CD14-positive monocyte (primary cell): ENCODE data around the gene URI1. TPM values are rescaled to one million over a fixed set of nuclear protein-coding genes. Genes with fewer than 3 reads are reported as not detected.

Source experiments
- DNase-seq, 3 donors: peaks; one replicate each; pipeline ENCODE4 v3.0.0-alpha.2; 2011 to 2022
- H2AFZ ChIP-seq: 2 replicates; pipeline ENCODE4 v1.6.0; 2012; ENCODE audit warnings: mild to moderate bottlenecking, low read depth, low read length, inconsistent platforms; ENCODE audit not compliant: insufficient read depth, poor library complexity, severe bottlenecking
- H3K27ac ChIP-seq, 2 donors: 1 replicate in 1 of 2; 2 replicates in 1 of 2; pipeline ENCODE4 v1.5.1; 2012 to 2013; ENCODE audit warnings: low read length in 2 of 2, control low read depth in 1 of 2, inconsistent platforms in 1 of 2, low read depth in 1 of 2, mild to moderate bottlenecking in 1 of 2
- H3K27me3 ChIP-seq, 2 donors: one replicate each; pipeline versions ENCODE4 v1.6.0 to v1.6.1; 2011 to 2013; ENCODE audit warnings: low read length in 2 of 2; ENCODE audit not compliant: control insufficient read depth in 2 of 2, insufficient read depth in 2 of 2
- H3K36me3 ChIP-seq, 2 donors: replicated peaks in 1 of 2; 1 replicate in 1 of 2; 2 replicates in 1 of 2; pipeline versions ENCODE4 v1.5.1 to v1.6.1; 2012 to 2013; ENCODE audit warnings: low read length in 2 of 2, control low read depth in 1 of 2, inconsistent platforms in 1 of 2, mild to moderate bottlenecking in 1 of 2; ENCODE audit not compliant: insufficient read depth in 2 of 2, control insufficient read depth in 1 of 2
- H3K4me1 ChIP-seq, 2 donors: 1 replicate in 1 of 2; 2 replicates in 1 of 2; pipeline versions ENCODE4 v1.5.1 to v1.6.1; 2012 to 2013; ENCODE audit warnings: low read length in 2 of 2, control low read depth in 1 of 2, inconsistent platforms in 1 of 2, mild to moderate bottlenecking in 1 of 2, moderate library complexity in 1 of 2; ENCODE audit not compliant: insufficient read depth in 2 of 2, control insufficient read depth in 1 of 2
- H3K4me2 ChIP-seq: replicated peaks from 2 replicates; pipeline ENCODE3; 2012; ENCODE audit warnings: low read length, moderate library complexity, mild to moderate bottlenecking; ENCODE audit not compliant: poor library complexity, severe bottlenecking; ENCODE audit errors: extremely low read depth
- H3K4me3 ChIP-seq, 3 experiments: fragments of 200-600 bp in 1 of 3; sonication (generic) in 1 of 3; replicated peaks in 1 of 3; 1 replicate in 2 of 3; 2 replicates in 1 of 3; pipeline ENCODE4 v1.5.1; 2011 to 2013; ENCODE audit warnings: low read length in 3 of 3, mild to moderate bottlenecking in 3 of 3, control low read depth in 2 of 3, low read depth in 2 of 3, inconsistent platforms in 1 of 3, moderate library complexity in 1 of 3
- H3K79me2 ChIP-seq: 2 replicates; pipeline ENCODE4 v1.6.0; 2012; ENCODE audit warnings: mild to moderate bottlenecking, control low read depth, inconsistent platforms, low read length, moderate library complexity; ENCODE audit not compliant: insufficient read depth
- H3K9ac ChIP-seq: 2 replicates; pipeline ENCODE4 v1.6.0; 2017; ENCODE audit warnings: low read length, mild to moderate bottlenecking; ENCODE audit not compliant: insufficient read depth, poor library complexity, severe bottlenecking
- H3K9me3 ChIP-seq, 2 donors: replicated peaks in 1 of 2; 1 replicate in 1 of 2; 2 replicates in 1 of 2; pipeline versions ENCODE4 v1.5.1 to v1.6.1; 2012 to 2013; ENCODE audit warnings: low read length in 2 of 2, control low read depth in 1 of 2; ENCODE audit not compliant: control insufficient read depth in 1 of 2, insufficient read depth in 1 of 2
- H4K20me1 ChIP-seq: 2 replicates; pipeline ENCODE4 v1.6.0; 2012; ENCODE audit warnings: mild to moderate bottlenecking, low read length, control low read depth, moderate library complexity; ENCODE audit not compliant: insufficient read depth
- H3K27ac Mint-ChIP-seq, 7 donors: one replicate each; pipeline ENCODE4 v1.8.0; 2020; ENCODE audit warnings: mild to moderate bottlenecking in 7 of 7, mixed read lengths in 7 of 7, moderate library complexity in 6 of 7, inconsistent platforms in 2 of 7
- H3K27me3 Mint-ChIP-seq, 3 donors: one replicate each; pipeline ENCODE4 v1.8.0; 2021 to 2022; ENCODE audit warnings: low read depth in 3 of 3, mild to moderate bottlenecking in 3 of 3, mixed read lengths in 3 of 3, moderate library complexity in 3 of 3, inconsistent platforms in 1 of 3
- H3K36me3 Mint-ChIP-seq, 2 donors: one replicate each; pipeline ENCODE4 v1.8.0; 2020; ENCODE audit warnings: mixed read lengths in 2 of 2, inconsistent platforms in 1 of 2, mild to moderate bottlenecking in 1 of 2
- H3K4me1 Mint-ChIP-seq: one replicate; pipeline ENCODE4 v1.8.0; 2020; ENCODE audit warnings: mild to moderate bottlenecking, mixed read lengths
- H3K4me3 Mint-ChIP-seq, 2 donors: one replicate each; pipeline ENCODE4 v1.8.0; 2020; ENCODE audit warnings: mild to moderate bottlenecking in 2 of 2, mixed read lengths in 2 of 2, moderate library complexity in 1 of 2
- H3K9me3 Mint-ChIP-seq, 7 donors: one replicate each; pipeline ENCODE4 v1.8.0; 2020 to 2022; ENCODE audit warnings: mixed read lengths in 7 of 7, mild to moderate bottlenecking in 6 of 7, moderate library complexity in 6 of 7, inconsistent platforms in 2 of 7
- WGBS: methylation state at CpG from one replicate; pipeline ENCODE4 v1.1.5; 2013; ENCODE audit warnings: missing lambda C conversion rate; ENCODE audit not compliant: insufficient coverage; 5-methylcytosine and 5-hydroxymethylcytosine counted together
- intact Hi-C, 2 donors: fragments of 100-400 bp; cut with micrococcal nuclease; formaldehyde crosslinking; loops; one replicate each; pipeline versions ENCODE4 v1.15.0 to v1.15.1; 2023
- polyA plus RNA-seq, 3 donors: library from polyadenylated mRNA; depleted of rRNA in 1 of 3; unstranded in 2 of 3; stranded (reverse) in 1 of 3; fragments of 300-500 nt in 2 of 3; fragments of >200 nt in 1 of 3; fragmentation: Illumina TruSeq in 2 of 3; gene quantifications; 1 replicate in 2 of 3; 2 replicates in 1 of 3; pipeline ENCODE4 v1.2.3, GENCODE V29; 2012 to 2021
- TF ChIP-seq, protein P1 (sequence below): fragments of 200-600 bp; IDR thresholded peaks from one replicate; pipeline ENCODE4 v1.8.0; 2022; ENCODE audit warnings: antibody characterized with exemption, mild to moderate bottlenecking

The URI1 gene
- polyA plus RNA-seq, 3 donors = 5.3 to 19.3 (median 9.7) TPM

DNA sequence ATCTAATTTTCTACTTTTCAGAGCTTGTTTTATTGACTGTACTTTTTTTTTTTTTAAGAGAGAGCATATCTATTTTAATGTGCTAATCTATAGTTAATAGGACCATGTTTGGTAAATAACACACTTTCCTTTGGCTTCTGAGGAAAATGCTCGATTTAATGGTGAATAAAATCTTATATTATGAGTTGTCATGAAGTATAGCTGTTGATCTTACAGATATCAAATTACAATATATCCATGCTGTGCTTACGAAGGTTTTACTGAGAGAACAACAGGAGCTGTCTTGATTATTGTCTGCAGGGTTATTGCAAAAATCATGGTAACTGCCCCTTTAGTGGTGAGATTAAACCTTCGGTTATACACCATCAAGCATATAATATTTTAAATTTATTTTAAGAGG, 29.6 kb downstream of the URI1 start:
- no peak overlapping the region for H3K27ac Mint-ChIP-seq
- Histone ChIP-seq H3K9ac (no peak overlapping the region), H3K79me2 (peaks cover 98% of the 10 kb centered on the region), H3K4me3 (no peak overlapping the region), H3K27ac (no peak overlapping the region), H3K4me1 (peaks cover 8 to 11% of the 10 kb centered on the region in 2 donors), H3K9me3 (no peaks in the 10 kb centered on the region), H3K27me3 (no peaks in the 10 kb centered on the region), H2AFZ (no peak overlapping the region), H4K20me1 (peaks cover 84% of the 10 kb centered on the region), H3K4me2 (no peak overlapping the region), H3K36me3 (no peaks in the 10 kb centered on the region)
- no peak for DNase-seq
- intact Hi-C loops = no loop called here
- TF ChIP-seq, protein P1, sequence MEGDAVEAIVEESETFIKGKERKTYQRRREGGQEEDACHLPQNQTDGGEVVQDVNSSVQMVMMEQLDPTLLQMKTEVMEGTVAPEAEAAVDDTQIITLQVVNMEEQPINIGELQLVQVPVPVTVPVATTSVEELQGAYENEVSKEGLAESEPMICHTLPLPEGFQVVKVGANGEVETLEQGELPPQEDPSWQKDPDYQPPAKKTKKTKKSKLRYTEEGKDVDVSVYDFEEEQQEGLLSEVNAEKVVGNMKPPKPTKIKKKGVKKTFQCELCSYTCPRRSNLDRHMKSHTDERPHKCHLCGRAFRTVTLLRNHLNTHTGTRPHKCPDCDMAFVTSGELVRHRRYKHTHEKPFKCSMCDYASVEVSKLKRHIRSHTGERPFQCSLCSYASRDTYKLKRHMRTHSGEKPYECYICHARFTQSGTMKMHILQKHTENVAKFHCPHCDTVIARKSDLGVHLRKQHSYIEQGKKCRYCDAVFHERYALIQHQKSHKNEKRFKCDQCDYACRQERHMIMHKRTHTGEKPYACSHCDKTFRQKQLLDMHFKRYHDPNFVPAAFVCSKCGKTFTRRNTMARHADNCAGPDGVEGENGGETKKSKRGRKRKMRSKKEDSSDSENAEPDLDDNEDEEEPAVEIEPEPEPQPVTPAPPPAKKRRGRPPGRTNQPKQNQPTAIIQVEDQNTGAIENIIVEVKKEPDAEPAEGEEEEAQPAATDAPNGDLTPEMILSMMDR = no peak
- no peak overlapping the region for H3K4me3 Mint-ChIP-seq
- H3K4me1 Mint-ChIP-seq = peaks cover 42% of the 10 kb centered on the region
- H3K36me3 Mint-ChIP-seq = no peaks in the 10 kb centered on the region
- WGBS = no CpG with 5 or more reads among the region's 3 CpGs
- no peaks in the 10 kb centered on the region for H3K9me3 Mint-ChIP-seq
- H3K27me3 Mint-ChIP-seq = no peaks in the 10 kb centered on the region

GRCh38 chr19:29974701-29975100, 32.7 kb downstream of the URI1 start:
- Mint-ChIP-seq H3K9me3 (no peaks in the 10 kb centered on the region), H3K27me3 (no peaks in the 10 kb centered on the region), H3K27ac (no peak overlapping the region), H3K4me3 (no peak overlapping the region), H3K36me3 (no peaks in the 10 kb centered on the region), H3K4me1 (peaks cover 27% of the 10 kb centered on the region)
- Histone ChIP-seq H3K27me3 (no peaks in the 10 kb centered on the region), H3K4me2 (no peak overlapping the region), H3K36me3 (no peaks in the 10 kb centered on the region), H3K27ac (no peak overlapping the region), H3K9ac (no peak overlapping the region), H3K4me1 (peaks cover 0 to 2% of the 10 kb centered on the region in 2 donors), H4K20me1 (peaks cover 67% of the 10 kb centered on the region), H3K79me2 (peaks cover 97% of the 10 kb centered on the region), H3K4me3 (no peak overlapping the region), H3K9me3 (no peaks in the 10 kb centered on the region), H2AFZ (no peak overlapping the region)
- no peak for DNase-seq
- intact Hi-C loops = no loop called here
- no CpG with 5 or more reads among the region's 2 CpGs for WGBS
- TF ChIP-seq, protein P1 = no peak
